Endothelial cell of umbilical vein (primary cell): ENCODE data around the gene SFI1. TPM values are rescaled to one million over a fixed set of nuclear protein-coding genes. Genes with fewer than 3 reads are reported as not detected.

Experiments
- BruUV-seq: library from RNA; stranded (reverse); fragments of 400-500 nt; replicated peaks from 2 replicates; lab custom pipeline; 2021; lab: Mats Ljungman, UMichigan
- CTCF ChIA-PET: fragments of 300-600, 350-600 bp; sonication (Branson Sonifier 250); formaldehyde crosslinking; loops from one replicate; lab custom pipeline; 2021; ENCODE audit warnings: antibody characterized with exemption, inconsistent platforms; lab: Charles Lee
- POLR2A ChIA-PET: fragments of 300-600, 350-600 bp; sonication (Branson Sonifier 250); formaldehyde crosslinking; loops from one replicate; lab custom pipeline; 2021; ENCODE audit warnings: antibody characterized with exemption, inconsistent platforms; lab: Charles Lee
- DNase-seq: peaks from one replicate; pipeline ENCODE4 v3.0.0-alpha.2; 2011; ENCODE audit warnings: low read depth, low spot score
- FAIRE-seq: peaks from 2 replicates; lab custom pipeline; 2011; peaks lifted over from hg19 to GRCh38; lab: Jason Lieb, UNC
- H2AFZ ChIP-seq: 2 replicates; pipeline ENCODE4 v1.6.0; 2012; ENCODE audit warnings: low read depth, low read length, control low read depth, inconsistent platforms
- H3K27ac ChIP-seq: 2 replicates; pipeline ENCODE4 v1.5.1; 2011; ENCODE audit warnings: low read depth, mild to moderate bottlenecking, control low read depth, low read length, moderate library complexity; ENCODE audit not compliant: insufficient read depth
- H3K27me3 ChIP-seq, 2 experiments: 2 replicates each; pipeline versions ENCODE4 v1.6.0 to v1.6.1; 2011; ENCODE audit warnings: low read length in 2 of 2, mixed read lengths in 1 of 2; ENCODE audit not compliant: control insufficient read depth in 2 of 2, insufficient read depth in 2 of 2
- H3K36me3 ChIP-seq, 2 experiments: 2 replicates in 1 of 2; 3 replicates in 1 of 2; pipeline ENCODE4 v1.5.1; 2011; ENCODE audit warnings: low read length in 2 of 2, mild to moderate bottlenecking in 1 of 2, moderate library complexity in 1 of 2; ENCODE audit not compliant: control insufficient read depth in 2 of 2, insufficient read depth in 2 of 2; ENCODE audit errors: extremely low read depth in 1 of 2
- H3K4me1 ChIP-seq: 3 replicates; pipeline ENCODE4 v1.5.1; 2011; ENCODE audit warnings: mild to moderate bottlenecking, low read length; ENCODE audit not compliant: control insufficient read depth, insufficient read depth; ENCODE audit errors: extremely low read depth
- H3K4me2 ChIP-seq: 2 replicates; pipeline ENCODE4 v1.6.1; 2011; ENCODE audit warnings: low read length, control low read depth, mixed read lengths; ENCODE audit not compliant: insufficient read depth
- H3K4me3 ChIP-seq, 3 experiments: fragments of 200-600 bp in 1 of 3; sonication (generic), shearing (Covaris generic) in 1 of 3; replicated peaks in 1 of 3; 2 replicates each; pipeline ENCODE4 v1.5.1; 2011 to 2016; ENCODE audit warnings: control low read depth in 3 of 3, low read length in 3 of 3, mild to moderate bottlenecking in 2 of 3, inconsistent platforms in 1 of 3, low read depth in 1 of 3, moderate library complexity in 1 of 3; ENCODE audit not compliant: insufficient read depth in 1 of 3
- H3K79me2 ChIP-seq: 2 replicates; pipeline ENCODE4 v1.6.0; 2012; ENCODE audit warnings: low read length, inconsistent platforms; ENCODE audit not compliant: control insufficient read depth, insufficient read depth
- H3K9ac ChIP-seq: replicated peaks from 2 replicates; pipeline ENCODE3; 2011; ENCODE audit warnings: low read length, control low read depth; ENCODE audit not compliant: insufficient read depth; ENCODE audit errors: extremely low read depth
- H3K9me1 ChIP-seq: replicated peaks from 3 replicates; pipeline ENCODE4 v1.6.0; 2011; ENCODE audit warnings: mild to moderate bottlenecking, low read length; ENCODE audit not compliant: control insufficient read depth, insufficient read depth; ENCODE audit errors: extremely low read depth
- H3K9me3 ChIP-seq: replicated peaks from 2 replicates; pipeline ENCODE4 v1.5.1; 2012; ENCODE audit warnings: low read length, inconsistent platforms; ENCODE audit not compliant: control insufficient read depth, insufficient read depth
- H4K20me1 ChIP-seq: replicated peaks from 2 replicates; pipeline ENCODE3; 2011; ENCODE audit warnings: mild to moderate bottlenecking, low read length; ENCODE audit not compliant: control insufficient read depth, insufficient read depth; ENCODE audit errors: extremely low read depth
- CTCF ChIP-seq, 2 donors: IDR thresholded peaks; 1 replicate in 1 of 2; 2 replicates in 1 of 2; pipeline ENCODE4 v1.5.1; 2011; ENCODE audit warnings: low read length in 2 of 2, mild to moderate bottlenecking in 2 of 2, moderate library complexity in 2 of 2, control low read depth in 1 of 2, inconsistent platforms in 1 of 2, low read depth in 1 of 2; ENCODE audit not compliant: insufficient read depth in 1 of 2; ENCODE audit errors: extremely low read depth in 1 of 2
- EZH2 ChIP-seq: IDR thresholded peaks from 2 replicates; pipeline ENCODE4 v1.6.1; 2012; ENCODE audit warnings: borderline replicate concordance, low read depth, mild to moderate bottlenecking, moderate library complexity, low read length, inconsistent platforms; ENCODE audit not compliant: severe bottlenecking
- FOS ChIP-seq: IDR thresholded peaks from 2 replicates; pipeline ENCODE4 v1.6.1; 2011; ENCODE audit warnings: mild to moderate bottlenecking, low read length, moderate library complexity, borderline replicate concordance; ENCODE audit not compliant: insufficient read depth
- GATA2 ChIP-seq: IDR thresholded peaks from 2 replicates; pipeline ENCODE4 v1.7.0; 2011; ENCODE audit warnings: low read depth, mild to moderate bottlenecking, moderate library complexity, mixed read lengths, low read length; ENCODE audit not compliant: insufficient read length, insufficient read depth
- JUN ChIP-seq: IDR thresholded peaks from 2 replicates; pipeline ENCODE4 v1.6.1; 2011; ENCODE audit warnings: borderline replicate concordance, low read depth; ENCODE audit not compliant: insufficient read length, insufficient read depth
- MAX ChIP-seq: IDR thresholded peaks from 2 replicates; pipeline ENCODE4 v1.6.1; 2011; ENCODE audit not compliant: insufficient read depth, insufficient read length
- MYC ChIP-seq: IDR thresholded peaks from one replicate; pipeline ENCODE4 v1.6.1; 2011; ENCODE audit warnings: mild to moderate bottlenecking, low read depth, low read length
- POLR2A ChIP-seq: IDR thresholded peaks from 2 replicates; pipeline ENCODE4 v1.6.1; 2012; ENCODE audit warnings: low read depth, mild to moderate bottlenecking, control low read depth, low read length
- POLR2AphosphoS5 ChIP-seq: IDR thresholded peaks from 2 replicates; pipeline ENCODE4 v1.6.1; 2012; ENCODE audit warnings: low read depth, mild to moderate bottlenecking, control low read depth, low read length, moderate library complexity; ENCODE audit not compliant: insufficient read depth
- dilution Hi-C: fragments of 300-500 bp; cut with MboI; formaldehyde crosslinking; loops from one replicate; pipeline ENCODE4 v1.15.0; 2019; ENCODE audit warnings: low sequenced_read_pairs; ENCODE audit not compliant: extremely low pct_ligation_motif_present
- intact Hi-C: fragments of 100-400 bp; cut with micrococcal nuclease; formaldehyde crosslinking; loops from one replicate; pipeline ENCODE4 v1.10.0; 2022
- polyA plus RNA-seq, 4 experiments: library from polyadenylated mRNA; depleted of rRNA in 3 of 4; stranded (reverse) in 3 of 4; unstranded in 1 of 4; fragments of >200 nt; gene quantifications; 2 replicates each; pipeline versions ENCODE4 v1.2.1 to v1.2.3, GENCODE V29; 2011 to 2012; ENCODE audit warnings: missing spikeins in 1 of 4
- total RNA-seq: library from RNA; stranded (reverse); gene quantifications from 2 replicates; pipeline ENCODE4 v1.2.3, GENCODE V29; 2021

The SFI1 gene
- total and polyA plus RNA-seq, 2 donors (not counting 3 experiments of a cell fraction or from before 2014, with no cell fraction given): 12.5 to 46.4 TPM

GRCh38 chr22:31627223-31627731 lies 130.9 kb downstream of the SFI1 start:
- ChIA-PET POLR2A (interaction anchor here (1.1 kb wide), 1 partner anchor 13 kb away, joined by 3 read pairs; no protein-coding TSS in a partner anchor), CTCF (interaction anchor here (1.0 to 5.4 kb wide), 5 partner anchors 13 to 175 kb away, joined by 3 to 29 read pairs (median 3); no protein-coding TSS in a partner anchor)
- Histone ChIP-seq H2AFZ (no peak overlapping the region), H3K36me3 (peaks cover 0 to 3% of the 10 kb centered on the region in 2 experiments), H3K9me3 (no peaks in the 10 kb centered on the region), H3K9me1 (no peaks in the 10 kb centered on the region), H3K79me2 (peaks cover 79% of the 10 kb centered on the region), H3K27me3 (no peaks in the 10 kb centered on the region), H3K4me3 (no peak overlapping the region), H3K9ac (no peak overlapping the region), H3K4me2 (no peak overlapping the region), H3K4me1 (peaks cover 43% of the 10 kb centered on the region), H4K20me1 (no peaks in the 10 kb centered on the region), H3K27ac (peak overlapping the region; percentile 6)
- DNase-seq (peak; percentile 17), FAIRE-seq (no peak)
- no peak for TF ChIP-seq CTCF (IDR thresholded peaks at IDR 0.05; ENCODE audit: extremely low read depth in 1 of 2, insufficient read depth in 1 of 2, low read depth in 1 of 2, low read length in 2 of 2)
- no peak for TF ChIP-seq JUN
- no peak for TF ChIP-seq MAX
- TF ChIP-seq EZH2: no peak
- no peak for TF ChIP-seq POLR2AphosphoS5
- no peak for TF ChIP-seq POLR2A
- TF ChIP-seq GATA2: no peak
- TF ChIP-seq MYC: no peak
- no peak for TF ChIP-seq FOS
- dilution Hi-C loops: no loop called here
- BruUV-seq: no TSS peak
- intact Hi-C loops: no loop called here
